ENCODE measurements around the gene SND1. TPM values are rescaled to one million over a fixed set of nuclear protein-coding genes. Genes with fewer than 3 reads are reported as not detected.

SND1 gene
- total and polyA plus RNA-seq, 2 donors (not counting 1 experiment from before 2014, with no cell fraction given): 44.4 to 165 TPM

DNA sequence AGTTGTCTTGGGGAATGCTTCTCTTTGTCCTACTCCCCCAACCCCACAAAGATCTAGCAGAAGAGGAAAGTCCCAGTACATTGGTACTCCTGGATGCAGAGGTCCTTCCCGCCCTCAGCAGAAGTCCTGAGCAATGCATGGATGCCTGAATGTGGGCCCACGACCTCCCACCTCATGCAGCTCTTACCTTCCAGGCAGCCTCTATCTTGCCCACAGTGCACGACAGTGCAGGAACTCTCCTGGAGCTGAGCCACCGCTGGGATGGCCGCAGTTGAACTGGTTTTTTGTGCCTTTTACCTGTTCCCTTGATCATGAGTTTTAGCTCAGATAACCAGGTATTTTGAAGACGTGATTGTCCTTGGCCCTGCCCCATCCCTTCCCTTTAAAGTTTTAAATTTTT, 341.3 kb downstream of the SND1 start:
- Histone ChIP-seq H3K79me2 (ENCODE audit: control insufficient read depth, insufficient read depth, low read length) (peaks cover 4% of the 10 kb centered on the region), H3K9ac (ENCODE audit: low read length) (no peak overlapping the region), H3K9me3 (ENCODE audit: control extremely low read depth in 1 of 3, control insufficient read depth in 2 of 3, insufficient read depth in 1 of 3, low read length in 2 of 3) (no peaks in the 10 kb centered on the region), H3K4me1 (ENCODE audit: control insufficient read depth in 2 of 2, insufficient read depth in 2 of 2, low read length in 2 of 2) (no peaks in the 10 kb centered on the region), H3K4me3 (ENCODE audit: control extremely low read depth in 1 of 5, extremely low read depth in 1 of 5, insufficient read depth in 1 of 5, low read depth in 2 of 5, low read length in 4 of 5) (no peak overlapping the region), H3K27me3 (replicated peaks in 1 of 4; ENCODE audit: control extremely low read depth in 1 of 4, control insufficient read depth in 3 of 4, insufficient read depth in 4 of 4, low read length in 3 of 4) (no peaks in the 10 kb centered on the region), H3K27ac (ENCODE audit: low read length in 2 of 2) (no peak overlapping the region), H4K20me1 (ENCODE audit: control insufficient read depth, insufficient read depth, low read length, poor library complexity, severe bottlenecking) (no peaks in the 10 kb centered on the region), H3K4me2 (replicated peaks; ENCODE audit: low read depth, low read length, poor library complexity, severe bottlenecking) (no peak overlapping the region), H2AFZ (ENCODE audit: insufficient read depth, low read depth, low read length, poor library complexity, severe bottlenecking) (no peak overlapping the region), H3K36me3 (replicated peaks in 1 of 2; ENCODE audit: control extremely low read depth in 1 of 2, control insufficient read depth in 1 of 2, extremely low read depth in 1 of 2, insufficient read depth in 2 of 2, low read length in 1 of 2) (peaks cover 4 to 43% of the 10 kb centered on the region in 2 experiments)
- TF ChIP-seq, protein P1, sequence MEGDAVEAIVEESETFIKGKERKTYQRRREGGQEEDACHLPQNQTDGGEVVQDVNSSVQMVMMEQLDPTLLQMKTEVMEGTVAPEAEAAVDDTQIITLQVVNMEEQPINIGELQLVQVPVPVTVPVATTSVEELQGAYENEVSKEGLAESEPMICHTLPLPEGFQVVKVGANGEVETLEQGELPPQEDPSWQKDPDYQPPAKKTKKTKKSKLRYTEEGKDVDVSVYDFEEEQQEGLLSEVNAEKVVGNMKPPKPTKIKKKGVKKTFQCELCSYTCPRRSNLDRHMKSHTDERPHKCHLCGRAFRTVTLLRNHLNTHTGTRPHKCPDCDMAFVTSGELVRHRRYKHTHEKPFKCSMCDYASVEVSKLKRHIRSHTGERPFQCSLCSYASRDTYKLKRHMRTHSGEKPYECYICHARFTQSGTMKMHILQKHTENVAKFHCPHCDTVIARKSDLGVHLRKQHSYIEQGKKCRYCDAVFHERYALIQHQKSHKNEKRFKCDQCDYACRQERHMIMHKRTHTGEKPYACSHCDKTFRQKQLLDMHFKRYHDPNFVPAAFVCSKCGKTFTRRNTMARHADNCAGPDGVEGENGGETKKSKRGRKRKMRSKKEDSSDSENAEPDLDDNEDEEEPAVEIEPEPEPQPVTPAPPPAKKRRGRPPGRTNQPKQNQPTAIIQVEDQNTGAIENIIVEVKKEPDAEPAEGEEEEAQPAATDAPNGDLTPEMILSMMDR (IDR thresholded peaks at IDR 0.05): no peak
- TF ChIP-seq EZH2 (IDR thresholded peaks at IDR 0.05; ENCODE audit: borderline replicate concordance, insufficient read depth, low read depth, low read length, poor library complexity, severe bottlenecking): no peak
- 99% methylated on average over 6 of the region's 6 CpGs for WGBS (ENCODE audit: insufficient coverage)
- intact Hi-C loops (cut with micrococcal nuclease): no loop called here
- Mint-ChIP-seq H3K27me3 (no peaks in the 10 kb centered on the region), H3K9me3 (ENCODE audit: insufficient read depth) (no peaks in the 10 kb centered on the region), H3K4me1 (peaks cover 1% of the 10 kb centered on the region), H3K27ac (no peak overlapping the region), H3K4me3 (no peak overlapping the region)
- CTCF ChIA-PET: interaction anchor here (1.2 kb wide), 1 partner anchor 215 kb away, joined by 3 read pairs; no protein-coding TSS in a partner anchor
- POLR2A ChIA-PET: no interaction called here
- DNase-seq: no peak
- ATAC-seq (ENCODE audit: low read depth): no peak

DNA sequence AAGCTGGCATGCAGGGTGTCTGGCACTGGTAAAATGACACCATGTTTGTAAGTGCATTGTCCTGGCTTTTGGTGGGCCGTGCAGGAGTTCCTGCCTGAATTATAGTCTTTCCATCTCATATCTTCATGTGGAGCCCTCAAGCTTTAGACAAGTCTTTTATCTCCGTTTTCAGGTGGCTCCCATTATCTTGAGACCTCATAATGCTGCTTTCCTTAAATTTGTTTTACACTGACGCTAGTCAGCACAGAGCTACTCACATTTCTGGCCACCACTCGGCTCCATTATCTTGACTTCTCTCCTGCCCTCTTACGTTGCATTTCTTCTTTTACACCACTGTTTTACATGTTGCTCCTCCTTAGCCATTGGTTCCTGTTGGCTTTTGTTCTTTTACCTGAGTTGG, 342.0 kb downstream of the SND1 start:
- CTCF ChIA-PET: interaction anchor here (1.2 kb wide), 1 partner anchor 215 kb away, joined by 3 read pairs; no protein-coding TSS in a partner anchor
- DNase-seq: no peak
- intact Hi-C loops (cut with micrococcal nuclease): no loop called here

More for the DNA sequence above, 342.0 kb downstream of the SND1 start:
- Histone ChIP-seq H3K4me3 (ENCODE audit: control extremely low read depth in 1 of 5, extremely low read depth in 1 of 5, insufficient read depth in 1 of 5, low read depth in 2 of 5, low read length in 4 of 5) (no peak overlapping the region), H2AFZ (ENCODE audit: insufficient read depth, low read depth, low read length, poor library complexity, severe bottlenecking) (no peak overlapping the region), H3K4me2 (replicated peaks; ENCODE audit: low read depth, low read length, poor library complexity, severe bottlenecking) (no peak overlapping the region), H3K9me3 (ENCODE audit: control extremely low read depth in 1 of 3, control insufficient read depth in 2 of 3, insufficient read depth in 1 of 3, low read length in 2 of 3) (no peaks in the 10 kb centered on the region), H3K27me3 (replicated peaks in 1 of 4; ENCODE audit: control extremely low read depth in 1 of 4, control insufficient read depth in 3 of 4, insufficient read depth in 4 of 4, low read length in 3 of 4) (no peaks in the 10 kb centered on the region), H3K9ac (ENCODE audit: low read length) (no peak overlapping the region), H3K36me3 (replicated peaks in 1 of 2; ENCODE audit: control extremely low read depth in 1 of 2, control insufficient read depth in 1 of 2, extremely low read depth in 1 of 2, insufficient read depth in 2 of 2, low read length in 1 of 2) (peaks cover 4 to 46% of the 10 kb centered on the region in 2 experiments), H3K4me1 (ENCODE audit: control insufficient read depth in 2 of 2, insufficient read depth in 2 of 2, low read length in 2 of 2) (no peaks in the 10 kb centered on the region), H3K79me2 (ENCODE audit: control insufficient read depth, insufficient read depth, low read length) (peaks cover 4% of the 10 kb centered on the region), H3K27ac (ENCODE audit: low read length in 2 of 2) (no peak overlapping the region), H4K20me1 (ENCODE audit: control insufficient read depth, insufficient read depth, low read length, poor library complexity, severe bottlenecking) (no peaks in the 10 kb centered on the region)
- Mint-ChIP-seq H3K27me3 (no peaks in the 10 kb centered on the region), H3K4me1 (peaks cover 4% of the 10 kb centered on the region), H3K9me3 (ENCODE audit: insufficient read depth) (no peaks in the 10 kb centered on the region), H3K4me3 (no peak overlapping the region), H3K27ac (no peak overlapping the region)
- POLR2A ChIA-PET: no interaction called here
- no peak for ATAC-seq (ENCODE audit: low read depth)
- TF ChIP-seq, protein P1 (IDR thresholded peaks at IDR 0.05): no peak
- TF ChIP-seq EZH2 (IDR thresholded peaks at IDR 0.05; ENCODE audit: borderline replicate concordance, insufficient read depth, low read depth, low read length, poor library complexity, severe bottlenecking): no peak
- WGBS (ENCODE audit: insufficient coverage): 100% methylated on average over 2 of the region's 5 CpGs

Data from B cell (primary cell).